GM19025 (cell line): ENCODE measurements around the gene MLLT1.

Experiments used
- ATAC-seq: cut with Tn5 transposase; IDR thresholded peaks from one replicate; pipeline ENCODE4 v1.9.1; 2021; ENCODE audit warnings: mild to moderate bottlenecking, low read depth, moderate library complexity; ENCODE audit not compliant: unreplicated experiment

The MLLT1 gene

DNA sequence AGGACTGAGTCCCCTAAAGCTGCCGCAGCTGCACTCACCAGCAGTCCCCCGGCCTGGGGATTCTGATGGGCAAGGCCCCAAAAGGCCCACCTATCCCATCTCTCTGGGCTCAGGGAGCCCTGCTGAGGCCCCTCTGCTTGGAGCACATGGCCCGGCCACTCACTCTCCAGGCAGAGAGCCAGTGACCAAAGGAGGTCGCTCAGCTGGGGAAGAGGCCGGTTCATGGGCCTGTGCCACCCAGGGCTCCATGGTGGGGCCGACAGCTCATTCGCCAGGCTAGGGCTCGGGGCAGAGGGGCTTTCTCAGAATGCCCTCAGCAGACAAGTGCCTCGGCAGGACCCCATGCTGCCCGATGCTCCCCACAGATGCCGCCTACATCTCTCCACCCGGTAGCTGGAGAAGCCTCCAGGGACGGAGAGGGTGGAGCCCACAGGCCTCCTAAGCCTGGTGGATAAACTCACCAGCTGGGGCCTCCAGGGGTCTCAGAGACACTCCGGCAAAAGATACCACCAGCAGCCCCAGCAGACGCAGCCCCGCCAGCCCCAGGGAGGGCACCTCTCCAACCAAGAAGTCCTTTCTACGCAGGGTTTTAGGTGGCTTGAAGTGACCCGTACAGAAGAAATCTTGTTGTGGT, 54.4 kb downstream of the MLLT1 start:
- ATAC-seq, result no peak

DNA sequence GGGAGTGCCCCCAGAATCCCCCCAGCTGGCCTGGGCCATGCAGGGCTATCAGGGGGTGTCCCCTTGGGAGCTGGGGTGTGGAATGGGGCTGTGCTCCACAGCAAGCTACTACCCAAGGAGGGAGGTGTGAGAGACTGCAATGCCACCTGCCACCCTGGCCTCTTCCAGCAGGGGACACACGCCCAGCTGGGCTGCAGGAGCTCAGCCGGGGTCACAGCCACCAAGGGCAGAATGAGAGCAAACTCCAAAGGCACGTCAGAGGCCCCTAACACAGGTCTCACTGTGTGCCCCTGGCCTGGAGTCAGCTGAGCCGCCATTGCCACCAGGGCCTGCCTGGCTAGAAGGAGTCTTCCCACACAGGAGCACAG, 55.5 kb downstream of the MLLT1 start:
- no peak for ATAC-seq

DNA sequence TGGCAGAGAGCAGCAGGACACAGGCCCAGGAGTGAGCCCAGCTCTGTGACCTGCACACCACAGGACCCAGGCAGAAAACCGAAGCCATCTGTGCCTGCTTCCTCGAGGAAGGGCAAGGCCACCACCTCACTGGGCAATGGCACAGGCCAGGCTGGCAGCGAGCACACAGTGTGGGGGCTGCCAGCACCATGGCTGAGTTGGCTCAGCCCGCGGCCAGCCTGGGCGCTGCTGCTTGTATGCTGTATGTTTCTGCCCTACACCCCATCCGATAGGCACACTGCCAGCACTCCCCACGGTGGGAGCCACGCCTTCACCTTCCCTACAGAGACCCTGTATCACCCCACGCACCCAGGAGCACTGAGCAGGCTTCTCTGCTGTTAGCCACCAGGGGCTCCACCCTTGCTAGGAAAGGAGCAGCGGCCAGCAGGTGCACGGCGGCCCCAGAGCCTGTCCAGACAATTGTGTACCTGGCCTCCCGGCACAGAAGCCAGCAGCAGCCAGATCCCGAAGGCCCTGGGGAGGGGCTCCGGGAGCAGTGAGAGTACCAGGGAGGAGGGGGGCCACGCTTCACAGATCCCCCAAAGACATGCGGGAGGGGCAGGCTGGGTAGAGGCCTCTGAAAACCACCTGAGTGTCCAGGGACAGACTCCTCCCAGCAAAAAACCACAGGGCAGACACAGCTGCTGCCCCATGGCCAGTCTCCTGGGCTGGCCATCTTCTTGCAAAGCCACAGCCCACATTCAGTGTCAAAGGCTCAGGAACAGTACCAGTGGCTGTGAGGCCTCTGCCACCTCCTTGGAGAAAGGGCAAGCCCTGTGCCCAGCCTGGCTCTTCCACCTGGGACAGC, 56.1 kb downstream of the MLLT1 start:
- ATAC-seq, result no peak

DNA sequence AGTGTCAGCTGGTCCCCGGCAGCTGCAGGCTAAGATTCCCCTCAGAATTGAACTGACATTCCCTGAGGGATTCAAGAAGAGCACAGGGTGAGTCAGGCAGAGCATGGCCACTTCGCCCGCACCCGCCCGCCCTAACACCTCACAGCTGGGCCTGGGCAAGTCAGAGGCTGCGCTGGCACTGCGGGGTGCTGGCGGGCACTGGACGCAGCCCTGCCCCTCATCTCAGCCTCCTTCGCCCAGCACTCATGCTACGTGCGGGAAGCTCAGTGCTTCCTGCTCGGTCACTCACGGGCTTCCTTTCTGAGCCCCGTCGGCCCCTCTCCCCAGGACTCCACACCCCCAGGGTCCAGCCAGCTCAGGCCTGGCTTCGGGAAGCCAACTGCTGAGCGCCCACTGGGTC, 56.9 kb downstream of the MLLT1 start:
- no peak for ATAC-seq

DNA sequence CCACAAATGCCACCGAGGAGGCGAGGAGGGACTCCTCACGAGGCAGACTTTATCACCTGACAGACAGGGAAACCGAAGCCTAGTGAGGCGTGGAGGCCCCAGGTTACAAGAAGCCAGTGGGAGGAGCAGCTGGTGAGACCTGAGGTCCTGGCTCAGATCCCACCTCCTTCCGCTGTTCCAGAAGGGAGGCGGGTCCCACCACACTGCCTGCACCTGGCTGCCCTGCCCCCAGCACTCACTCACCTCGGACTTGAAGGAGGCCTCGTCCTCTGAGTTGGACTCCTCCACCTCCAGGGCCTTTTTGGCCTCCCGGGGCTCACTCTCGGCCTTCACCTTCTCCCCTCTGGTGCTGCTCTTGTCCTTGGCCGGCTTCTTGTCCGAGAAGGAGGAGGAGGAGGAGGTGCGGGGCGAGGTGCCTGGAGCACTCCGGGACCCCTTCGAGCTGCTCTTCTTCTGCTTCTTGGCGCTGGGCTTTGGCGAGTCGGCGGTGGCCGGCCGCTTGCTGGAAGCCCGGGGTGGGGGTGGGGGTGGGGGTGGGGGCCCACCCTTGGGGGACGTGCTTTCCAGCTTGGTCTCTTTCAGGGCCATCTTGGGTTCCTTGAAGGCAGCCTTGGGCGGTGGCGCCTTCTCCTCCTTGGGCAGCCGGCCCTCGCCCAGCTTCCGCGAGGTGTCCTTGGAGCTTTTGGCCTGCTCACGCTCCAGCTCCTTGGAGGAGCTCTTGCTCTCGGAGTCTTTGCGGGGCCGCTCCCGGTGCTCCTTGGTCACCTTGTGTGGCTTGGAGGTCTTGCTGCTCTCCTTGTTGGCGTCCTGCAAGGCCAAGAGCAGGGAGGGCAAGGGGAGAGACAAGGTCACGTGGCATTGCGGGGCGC, 57.7 kb downstream of the MLLT1 start:
- ATAC-seq, result no peak

DNA sequence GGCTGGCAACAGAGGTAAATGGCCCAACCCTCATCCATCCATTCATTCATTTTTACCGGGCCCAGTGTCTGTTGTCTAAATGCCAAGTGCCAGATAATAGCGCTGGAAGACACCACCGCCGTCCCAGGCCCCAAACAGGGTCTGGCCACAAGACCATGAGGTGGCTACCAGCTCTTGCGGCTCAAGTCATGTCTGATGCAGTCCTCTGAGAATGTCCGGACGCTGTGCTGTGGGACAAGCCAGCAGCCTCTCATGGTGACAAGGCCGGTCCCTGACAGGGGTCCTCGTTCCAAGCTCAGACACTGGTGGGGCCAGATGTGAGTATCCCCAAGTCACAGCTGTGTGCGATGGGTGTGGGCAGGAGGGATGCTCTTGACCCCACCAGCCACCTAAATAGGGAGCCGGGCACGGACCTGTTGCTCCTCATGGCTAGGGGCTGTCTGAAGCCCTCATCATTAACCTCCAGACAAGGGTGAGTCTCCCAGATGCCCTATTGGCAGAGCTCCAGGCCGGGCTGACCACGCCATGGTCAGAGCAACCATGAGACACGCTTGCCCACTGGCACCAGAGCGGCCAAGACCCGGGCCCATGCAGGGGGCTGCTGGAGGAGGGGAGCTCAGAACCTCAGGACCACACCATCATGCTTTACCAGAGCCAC, 58.4 kb downstream of the MLLT1 start:
- no peak for ATAC-seq

DNA sequence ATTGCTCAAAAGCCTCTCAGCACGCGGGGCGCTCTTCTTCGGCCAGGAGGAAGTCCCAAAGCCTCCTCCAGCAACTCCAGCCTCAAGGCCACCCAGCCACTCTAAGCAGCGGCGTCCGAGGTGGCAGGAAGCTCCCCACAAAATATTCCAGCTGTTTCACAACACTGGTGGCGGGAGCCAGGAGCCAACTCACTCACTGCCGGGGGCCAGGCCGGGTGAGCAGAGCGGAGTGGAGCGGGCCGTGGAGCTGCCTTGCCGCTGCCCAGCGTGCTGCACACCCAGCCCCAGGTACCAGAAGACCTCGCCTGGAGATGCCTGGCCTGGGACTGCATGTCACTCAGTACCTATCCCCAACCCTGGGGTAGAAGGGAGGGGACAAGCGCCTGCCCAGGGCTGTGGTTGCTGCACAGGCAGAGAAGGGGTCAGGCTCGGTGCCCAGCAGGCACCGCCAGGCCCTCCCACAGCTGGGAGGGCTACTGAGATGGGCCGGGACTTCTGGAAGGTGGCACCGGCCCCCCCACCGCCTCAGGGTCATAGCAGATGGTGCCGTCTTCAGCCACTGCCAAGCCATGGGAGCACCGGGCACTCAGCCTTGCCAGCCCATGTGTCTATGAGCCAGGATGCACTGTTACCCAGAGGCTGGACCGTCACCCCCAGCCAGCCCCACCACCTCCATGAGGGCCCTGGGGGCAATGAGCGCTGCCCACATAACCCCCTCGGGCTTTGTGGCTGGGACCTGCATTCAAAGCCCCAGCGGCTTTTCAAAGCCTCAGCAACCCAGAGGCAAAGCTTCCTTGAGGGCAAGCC, 59.2 kb downstream of the MLLT1 start:
- ATAC-seq, result no peak

DNA sequence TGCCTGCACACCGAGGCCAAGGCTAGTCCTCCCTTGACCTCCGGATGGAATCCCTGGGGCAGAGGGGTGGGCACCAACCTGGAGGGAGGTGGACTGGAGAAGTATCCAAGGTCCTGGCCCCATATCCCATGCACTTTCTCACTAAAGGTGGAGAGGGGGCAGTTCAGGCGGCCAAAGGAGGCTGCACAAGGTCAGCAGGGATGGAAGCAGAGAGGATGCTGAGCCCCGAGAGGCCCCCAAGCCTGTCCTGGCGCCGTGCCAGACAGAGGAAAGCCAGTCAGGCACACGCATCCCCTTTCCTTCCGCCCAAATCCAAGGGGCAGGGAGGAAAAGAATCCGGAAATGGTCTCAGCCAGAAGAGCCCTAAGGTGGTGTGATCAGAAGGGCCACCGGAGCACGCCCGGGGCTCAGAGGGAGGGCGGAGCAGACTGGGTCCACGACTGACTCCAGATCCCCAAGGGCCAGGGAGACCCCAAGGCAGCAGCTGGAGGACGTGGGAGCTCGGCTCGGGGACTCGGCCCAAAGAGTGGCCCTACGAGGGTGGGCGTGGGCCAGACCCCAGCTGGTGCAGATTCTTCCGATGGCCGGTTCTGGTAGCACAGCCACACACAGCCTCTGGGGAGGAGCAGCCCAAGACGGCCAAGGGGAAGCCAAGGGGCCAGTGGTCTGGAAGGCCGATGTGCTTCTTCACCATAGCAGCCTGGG, 60.0 kb downstream of the MLLT1 start:
- no peak for ATAC-seq

DNA sequence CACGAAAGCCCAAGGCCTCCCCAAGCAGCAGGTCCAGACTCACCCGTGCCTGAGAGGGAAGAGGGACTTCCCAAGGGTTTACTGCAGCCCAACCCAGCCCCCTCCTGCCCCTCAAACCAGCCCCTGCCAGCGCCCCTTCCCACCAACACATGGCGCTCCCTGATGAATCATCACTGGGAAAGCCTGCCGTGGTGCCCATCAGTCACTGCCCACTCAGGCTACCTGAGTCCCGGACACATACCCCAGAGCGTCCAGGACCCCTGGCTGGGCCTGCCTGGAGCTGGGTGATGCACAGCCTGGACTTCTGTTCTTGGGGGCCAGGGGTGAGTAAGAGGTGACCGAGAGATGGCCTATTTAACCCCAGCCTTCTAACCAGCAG, 60.6 kb downstream of the MLLT1 start:
- ATAC-seq, result no peak

DNA sequence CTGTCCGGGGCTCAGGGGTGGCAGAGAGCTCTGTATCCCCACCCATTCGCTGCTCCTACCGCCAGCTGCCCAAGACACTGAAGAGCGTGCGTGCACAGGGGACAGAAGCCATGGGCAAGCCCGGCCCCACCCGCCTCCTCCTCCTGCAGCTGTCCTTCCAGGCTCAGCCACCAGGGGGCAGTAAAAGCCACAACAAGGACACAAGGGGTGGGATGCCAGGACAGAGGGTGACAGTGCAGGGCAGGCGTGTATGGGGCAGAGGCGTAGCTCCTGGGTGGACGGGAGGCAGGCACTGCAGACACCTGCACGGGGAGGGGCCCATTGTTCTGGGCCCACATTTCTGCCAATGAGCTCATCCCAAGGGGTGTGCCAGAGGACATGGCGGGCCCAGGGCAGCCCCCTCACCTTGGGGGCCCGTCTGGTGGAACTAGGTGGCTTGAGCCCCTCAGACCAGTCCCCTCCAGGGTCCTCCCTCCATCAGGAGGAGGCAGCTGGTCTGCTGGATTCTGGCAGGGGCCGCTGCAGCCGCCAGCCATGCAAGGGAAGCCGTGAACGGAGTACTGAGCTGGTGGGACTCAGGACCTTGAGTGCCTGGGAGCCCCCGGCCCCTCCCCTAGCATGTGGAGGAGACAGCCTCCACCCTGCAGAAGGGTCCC, 61.2 kb downstream of the MLLT1 start:
- ATAC-seq, result no peak

DNA sequence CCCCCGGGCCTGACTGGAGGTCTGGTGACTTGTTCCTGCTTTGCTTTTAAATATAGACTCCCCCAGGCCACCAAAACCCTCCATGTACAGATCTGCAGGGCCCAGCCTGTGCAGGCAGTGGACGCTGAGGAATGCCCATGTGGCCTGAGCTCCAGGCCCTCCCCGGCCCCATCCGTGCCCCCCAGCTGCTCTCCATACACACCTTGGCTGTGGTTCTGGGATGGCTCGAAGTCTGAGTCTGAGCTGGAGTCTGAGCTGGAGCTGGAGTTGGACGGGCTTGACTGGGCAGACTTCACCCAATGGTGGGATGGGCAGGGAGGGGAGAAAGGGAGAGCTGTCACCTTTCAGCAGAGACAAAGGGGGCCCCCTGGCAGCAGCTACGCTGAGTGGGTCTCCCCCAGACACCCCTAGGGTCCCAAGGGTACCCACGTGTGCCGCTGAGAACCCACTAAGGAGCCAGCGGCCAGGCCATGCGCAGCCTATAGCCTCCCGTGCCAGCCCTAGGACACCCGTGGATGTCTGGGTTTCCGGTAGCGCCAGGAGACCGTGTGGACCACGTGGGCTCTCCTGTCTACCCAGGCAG, 61.9 kb downstream of the MLLT1 start:
- ATAC-seq, result no peak

DNA sequence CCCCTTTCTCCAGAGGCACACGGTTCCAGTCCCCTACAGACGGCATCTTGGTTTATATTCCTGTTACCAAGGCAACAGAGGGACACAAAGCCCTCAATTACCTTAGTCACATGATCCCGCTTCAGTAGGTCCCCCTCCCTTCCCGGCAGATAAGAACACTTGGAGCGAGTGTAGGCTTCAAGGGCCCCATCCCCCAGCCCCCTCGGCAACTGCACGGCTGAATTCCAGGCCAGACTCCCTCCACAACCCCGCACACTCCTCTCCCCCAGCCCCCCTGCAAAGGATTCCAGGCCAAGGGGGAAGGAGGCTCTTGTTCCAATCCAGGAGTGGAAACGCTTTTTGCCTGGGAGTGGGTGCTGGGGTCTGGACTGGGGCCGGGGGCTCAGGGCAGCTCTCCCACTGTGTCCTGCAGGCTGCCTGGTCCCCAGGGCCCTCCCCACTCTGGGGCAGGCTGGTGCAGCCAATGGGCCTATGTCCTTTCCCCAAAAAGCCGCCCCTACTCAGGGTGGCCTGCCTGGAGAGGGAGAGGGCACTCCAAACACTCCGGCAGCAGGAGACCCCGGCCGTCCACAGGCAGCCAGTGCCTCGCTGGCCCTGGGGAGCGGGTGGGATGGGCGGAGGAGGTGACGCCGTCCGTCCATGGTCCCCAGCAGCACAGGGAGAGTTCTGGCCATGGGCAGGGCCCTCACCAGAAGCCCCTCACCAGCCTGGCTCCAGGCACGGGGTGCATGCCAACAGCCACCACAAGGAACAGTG, 62.6 kb downstream of the MLLT1 start:
- ATAC-seq, result no peak

DNA sequence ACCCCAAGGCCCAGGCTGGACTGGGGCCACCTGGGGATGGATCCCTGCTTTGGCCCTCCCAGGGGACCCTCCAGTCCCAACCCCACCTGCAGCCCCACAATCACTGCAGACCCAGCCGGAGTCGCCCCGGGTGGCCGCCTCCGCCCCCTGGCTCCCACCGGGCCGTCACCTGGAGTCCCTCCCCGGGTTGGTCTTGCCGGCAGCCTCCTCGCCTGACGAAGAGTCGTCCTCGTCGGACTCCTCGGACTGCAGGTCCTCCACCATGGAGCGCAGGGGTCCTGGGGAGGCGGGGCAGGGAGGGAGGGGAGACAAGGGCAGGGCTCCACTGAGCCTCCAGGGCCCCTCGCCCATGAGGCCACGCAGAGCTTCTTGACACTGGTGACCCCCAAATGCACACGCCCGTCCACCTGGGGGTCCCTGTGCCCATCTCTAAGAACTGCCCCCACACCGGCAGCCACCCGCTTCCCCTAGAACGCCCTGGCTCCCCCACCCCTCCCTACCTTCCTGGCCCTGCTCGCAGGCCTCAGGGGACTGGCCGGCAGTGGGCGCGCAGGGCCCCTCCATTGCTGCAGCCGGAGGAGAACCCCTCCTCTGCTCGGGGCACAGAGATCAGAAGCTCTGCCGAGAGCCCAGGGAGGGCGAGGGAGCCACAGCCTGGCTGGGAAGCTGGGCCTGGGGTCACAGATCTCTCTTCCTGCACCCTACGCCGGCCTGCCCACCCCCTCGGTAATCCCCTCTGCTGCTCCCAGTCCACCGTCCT, 63.4 kb downstream of the MLLT1 start:
- no peak for ATAC-seq

DNA sequence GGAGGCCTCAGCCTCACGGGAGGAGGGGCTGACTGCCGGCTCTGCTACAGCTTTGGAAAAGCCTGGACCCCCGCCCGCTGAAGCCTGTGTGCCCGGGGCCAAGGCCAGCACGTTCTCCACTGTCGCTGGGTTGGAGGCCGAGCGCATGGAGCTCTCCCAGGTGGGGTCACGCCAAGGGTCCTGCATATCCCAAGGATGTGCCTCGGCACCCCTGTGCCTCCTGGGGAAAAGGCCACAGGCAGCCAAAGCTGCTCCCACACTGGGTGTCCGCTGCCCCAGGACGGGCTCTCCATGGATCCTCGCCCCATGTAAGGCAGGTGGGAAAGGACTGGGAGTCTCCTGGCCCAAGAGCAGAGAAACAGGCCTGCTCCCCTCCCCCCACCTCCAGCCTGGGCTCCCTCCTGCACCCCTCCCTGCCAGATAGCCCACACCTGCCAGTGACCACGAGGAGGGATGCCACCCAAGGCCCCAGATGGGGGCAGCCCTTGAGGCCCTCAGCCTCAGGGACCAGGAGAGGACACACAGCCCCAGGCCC, 64.0 kb downstream of the MLLT1 start:
- ATAC-seq, result no peak

DNA sequence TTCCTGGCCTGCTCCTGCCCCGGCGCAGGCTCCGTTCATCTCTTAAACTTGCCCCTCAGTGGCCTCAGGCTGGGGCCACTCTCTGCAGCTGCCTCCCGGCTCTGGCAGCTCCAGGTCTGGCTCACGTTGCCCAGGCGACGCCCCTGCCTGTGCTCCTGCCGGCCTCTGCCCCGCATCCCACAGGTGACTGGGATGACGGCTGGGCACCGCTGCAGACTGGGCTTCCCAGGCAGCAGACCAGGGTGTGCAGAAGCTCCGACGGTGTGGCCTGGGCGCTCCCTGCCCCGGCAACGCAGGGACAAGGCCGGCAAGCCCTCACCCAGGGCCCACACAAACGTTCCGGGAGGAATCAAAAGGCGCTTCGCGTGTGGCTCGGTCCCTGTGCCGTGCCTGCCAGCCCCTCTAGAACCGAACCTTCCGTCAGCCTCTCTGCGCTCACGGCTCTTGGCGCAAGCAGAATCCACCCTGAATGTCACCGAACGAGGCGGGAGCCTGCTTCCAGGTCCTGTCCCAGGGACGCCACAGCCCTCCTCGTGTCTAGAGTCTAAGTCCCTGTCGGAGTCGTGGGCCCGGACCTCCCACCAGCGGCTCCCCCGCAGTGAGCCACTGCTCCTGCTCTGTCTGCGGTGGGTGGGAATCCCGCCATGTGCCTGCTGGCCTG, 64.8 kb downstream of the MLLT1 start:
- ATAC-seq, result no peak
